ENCODE data around the gene AMOT.

DNA sequence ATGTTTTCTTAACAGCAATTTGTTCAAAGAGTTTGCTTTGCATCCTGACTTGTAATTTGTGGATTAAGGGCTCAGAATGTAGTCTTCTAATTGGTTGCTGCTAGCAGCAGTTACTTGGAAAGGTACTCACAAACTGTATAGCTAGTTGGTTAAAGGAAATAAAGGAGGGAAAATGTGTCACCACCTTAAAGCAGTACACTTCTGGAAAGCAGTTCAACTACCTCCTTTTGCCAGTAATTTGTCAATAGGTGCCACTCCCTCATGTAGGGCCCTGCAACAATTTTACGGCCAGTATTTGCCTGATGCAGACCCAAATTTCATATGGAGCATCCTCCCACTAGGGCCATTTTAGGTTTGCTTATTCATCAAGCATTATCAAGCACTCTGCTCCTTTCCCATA is 20.8 kb downstream of the AMOT start:
- TF ChIP-seq RAD21 (IDR thresholded peaks at IDR 0.05; ENCODE audit: low read depth) (no peak), EP300 (IDR thresholded peaks at IDR 0.05; ENCODE audit: borderline replicate concordance) (no peak), CREB1 (IDR thresholded peaks at IDR 0.05; ENCODE audit: low read depth) (no peak), YY1 (IDR thresholded peaks at IDR 0.05; ENCODE audit: low read depth) (no peak), CEBPB (IDR thresholded peaks at IDR 0.05) (no peak), FOXM1 (IDR thresholded peaks at IDR 0.05; ENCODE audit: borderline replicate concordance, low read depth) (no peak), TCF12 (IDR thresholded peaks at IDR 0.05; ENCODE audit: low read depth) (no peak)
- TF ChIP-seq, protein P1, sequence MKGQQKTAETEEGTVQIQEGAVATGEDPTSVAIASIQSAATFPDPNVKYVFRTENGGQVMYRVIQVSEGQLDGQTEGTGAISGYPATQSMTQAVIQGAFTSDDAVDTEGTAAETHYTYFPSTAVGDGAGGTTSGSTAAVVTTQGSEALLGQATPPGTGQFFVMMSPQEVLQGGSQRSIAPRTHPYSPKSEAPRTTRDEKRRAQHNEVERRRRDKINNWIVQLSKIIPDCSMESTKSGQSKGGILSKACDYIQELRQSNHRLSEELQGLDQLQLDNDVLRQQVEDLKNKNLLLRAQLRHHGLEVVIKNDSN (IDR thresholded peaks at IDR 0.05) = no peak
- TF ChIP-seq, protein P2, sequence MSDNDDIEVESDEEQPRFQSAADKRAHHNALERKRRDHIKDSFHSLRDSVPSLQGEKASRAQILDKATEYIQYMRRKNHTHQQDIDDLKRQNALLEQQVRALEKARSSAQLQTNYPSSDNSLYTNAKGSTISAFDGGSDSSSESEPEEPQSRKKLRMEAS (IDR thresholded peaks at IDR 0.05) = no peak
- TF ChIP-seq, protein P3, sequence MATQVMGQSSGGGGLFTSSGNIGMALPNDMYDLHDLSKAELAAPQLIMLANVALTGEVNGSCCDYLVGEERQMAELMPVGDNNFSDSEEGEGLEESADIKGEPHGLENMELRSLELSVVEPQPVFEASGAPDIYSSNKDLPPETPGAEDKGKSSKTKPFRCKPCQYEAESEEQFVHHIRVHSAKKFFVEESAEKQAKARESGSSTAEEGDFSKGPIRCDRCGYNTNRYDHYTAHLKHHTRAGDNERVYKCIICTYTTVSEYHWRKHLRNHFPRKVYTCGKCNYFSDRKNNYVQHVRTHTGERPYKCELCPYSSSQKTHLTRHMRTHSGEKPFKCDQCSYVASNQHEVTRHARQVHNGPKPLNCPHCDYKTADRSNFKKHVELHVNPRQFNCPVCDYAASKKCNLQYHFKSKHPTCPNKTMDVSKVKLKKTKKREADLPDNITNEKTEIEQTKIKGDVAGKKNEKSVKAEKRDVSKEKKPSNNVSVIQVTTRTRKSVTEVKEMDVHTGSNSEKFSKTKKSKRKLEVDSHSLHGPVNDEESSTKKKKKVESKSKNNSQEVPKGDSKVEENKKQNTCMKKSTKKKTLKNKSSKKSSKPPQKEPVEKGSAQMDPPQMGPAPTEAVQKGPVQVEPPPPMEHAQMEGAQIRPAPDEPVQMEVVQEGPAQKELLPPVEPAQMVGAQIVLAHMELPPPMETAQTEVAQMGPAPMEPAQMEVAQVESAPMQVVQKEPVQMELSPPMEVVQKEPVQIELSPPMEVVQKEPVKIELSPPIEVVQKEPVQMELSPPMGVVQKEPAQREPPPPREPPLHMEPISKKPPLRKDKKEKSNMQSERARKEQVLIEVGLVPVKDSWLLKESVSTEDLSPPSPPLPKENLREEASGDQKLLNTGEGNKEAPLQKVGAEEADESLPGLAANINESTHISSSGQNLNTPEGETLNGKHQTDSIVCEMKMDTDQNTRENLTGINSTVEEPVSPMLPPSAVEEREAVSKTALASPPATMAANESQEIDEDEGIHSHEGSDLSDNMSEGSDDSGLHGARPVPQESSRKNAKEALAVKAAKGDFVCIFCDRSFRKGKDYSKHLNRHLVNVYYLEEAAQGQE (IDR thresholded peaks at IDR 0.05; ENCODE audit: low read depth) = no peak
